NCI-H1092 (cell line): ENCODE results near the gene TAF3.

Source experiments
- DNase-seq: peaks from one replicate; lab custom pipeline; 2025; lab: John Stamatoyannopoulos, UW

The TAF3 gene

GRCh38 chr10:8048281-8049008 lies 230.1 kb downstream of the TAF3 start:
- DNase-seq: no peak

GRCh38 chr10:8049045-8049864 lies 230.9 kb downstream of the TAF3 start:
- DNase-seq: no peak

GRCh38 chr10:8049865-8050555 lies 231.7 kb downstream of the TAF3 start:
- no peak for DNase-seq

GRCh38 chr10:8050556-8051108 lies 232.3 kb downstream of the TAF3 start:
- no peak for DNase-seq

- no peak for DNase-seq
These were observed 233.0 kb downstream of the TAF3 start for GRCh38 chr10:8051109-8051821.

GRCh38 chr10:8051851-8052257 lies 233.5 kb downstream of the TAF3 start:
- no peak for DNase-seq

- DNase-seq: no peak
These were observed 234.1 kb downstream of the TAF3 start for GRCh38 chr10:8052341-8052955.

- DNase-seq: no peak
These were observed 234.7 kb downstream of the TAF3 start for GRCh38 chr10:8052956-8053445.

- peak; percentile 65 for DNase-seq
These were observed 235.3 kb downstream of the TAF3 start for GRCh38 chr10:8053446-8054243.

GRCh38 chr10:8054244-8054493 lies 235.9 kb downstream of the TAF3 start:
- no peak for DNase-seq

- DNase-seq: no peak
These were observed 236.4 kb downstream of the TAF3 start, which contains the start of gene GATA3 for GRCh38 chr10:8054494-8055407. Gene GATA3, plus strand, starts transcription at chr10:8054688. Its CDS starts 968 bp downstream, at chr10:8055656.

- DNase-seq: no peak
These were observed 237.4 kb downstream of the TAF3 start for GRCh38 chr10:8055420-8056349.

- DNase-seq: no peak
These were observed 238.1 kb downstream of the TAF3 start for GRCh38 chr10:8056378-8056777.

- no peak for DNase-seq
These were observed 238.6 kb downstream of the TAF3 start for GRCh38 chr10:8056871-8057331.

- no peak for DNase-seq
These were observed 239.4 kb downstream of the TAF3 start for GRCh38 chr10:8057636-8058273.

GRCh38 chr10:8058274-8059111 lies 240.2 kb downstream of the TAF3 start:
- no peak for DNase-seq
